A673 (cell line): Measurements from ENCODE around the gene MTAP. TPM values are rescaled to one million over a fixed set of nuclear protein-coding genes. Genes with fewer than 3 reads are reported as not detected.

Experiments
- BruUV-seq: library from RNA; stranded (reverse); fragments of 400-500 nt; replicated peaks from 2 replicates; lab custom pipeline; 2021; lab: Mats Ljungman, UMichigan
- CTCF ChIA-PET: fragments of 300-600 bp; sonication (Branson Sonifier 250); formaldehyde crosslinking; loops from one replicate; lab custom pipeline; 2022; ENCODE audit warnings: antibody characterized with exemption; lab: Charles Lee
- POLR2A ChIA-PET: fragments of 300-600 bp; sonication (Branson Sonifier 250); formaldehyde crosslinking; loops from one replicate; lab custom pipeline; 2022; ENCODE audit warnings: antibody characterized with exemption; ENCODE audit not compliant: low non-redundant PET; lab: Charles Lee
- DNase-seq: peaks from one replicate; pipeline ENCODE4 v3.0.0-alpha.2; 2015; ENCODE audit warnings: low spot score
- H3K27ac ChIP-seq: fragments of 200-600 bp; sonication (generic); 2 replicates; pipeline ENCODE4 v1.5.1; 2016; ENCODE audit warnings: mixed run types, low read depth, mild to moderate bottlenecking, mixed read lengths, antibody characterized with exemption, low read length; ENCODE audit not compliant: poor library complexity, severe bottlenecking
- H3K27me3 ChIP-seq: fragments of 200-600 bp; sonication (generic); replicated peaks from 2 replicates; pipeline ENCODE4 v1.6.1; 2017; ENCODE audit warnings: mixed run types, low read depth, mild to moderate bottlenecking, mixed read lengths, antibody characterized with exemption, low read length; ENCODE audit not compliant: insufficient read depth, poor library complexity
- H3K36me3 ChIP-seq: fragments of 200-600 bp; sonication (generic); 2 replicates; pipeline ENCODE4 v1.6.1; 2016; ENCODE audit warnings: mixed run types, mild to moderate bottlenecking, mixed read lengths, antibody characterized with exemption, low read length; ENCODE audit not compliant: insufficient read depth, poor library complexity, severe bottlenecking
- H3K4me1 ChIP-seq: fragments of 200-600 bp; sonication (generic); 2 replicates; pipeline ENCODE4 v1.6.1; 2017; ENCODE audit warnings: mixed run types, mild to moderate bottlenecking, mixed read lengths, antibody characterized with exemption, low read length; ENCODE audit not compliant: insufficient read depth, poor library complexity, severe bottlenecking
- H3K4me3 ChIP-seq: fragments of 200-600 bp; sonication (generic); 2 replicates; pipeline ENCODE4 v1.5.1; 2016; ENCODE audit warnings: low read depth, mixed run types, mild to moderate bottlenecking, mixed read lengths, low read length; ENCODE audit not compliant: poor library complexity, severe bottlenecking
- H3K9me3 ChIP-seq: fragments of 200-600 bp; sonication (generic); 2 replicates; pipeline ENCODE4 v1.6.1; 2016; ENCODE audit warnings: mixed run types, low read depth, mild to moderate bottlenecking, mixed read lengths, antibody characterized with exemption, low read length; ENCODE audit not compliant: poor library complexity, severe bottlenecking
- EZH2 ChIP-seq: fragments of 200-600 bp; sonication (generic); IDR thresholded peaks from 2 replicates; pipeline ENCODE4 v1.6.1; 2017; ENCODE audit warnings: borderline replicate concordance, low read depth, mild to moderate bottlenecking, mixed read lengths, antibody characterized with exemption, low read length; ENCODE audit not compliant: poor library complexity, severe bottlenecking
- intact Hi-C: fragments of 100-400 bp; cut with micrococcal nuclease; formaldehyde crosslinking; loops from one replicate; pipeline ENCODE4 v1.10.0; 2022; ENCODE audit not compliant: unreplicated experiment
- total RNA-seq: library from RNA; stranded (reverse); gene quantifications from 2 replicates; pipeline ENCODE4 v1.2.3, GENCODE V29; 2021
- TF ChIP-seq, protein P1 (sequence below): fragments of 300-800, 200-600 bp; sonication (generic); conservative IDR thresholded peaks from 2 replicates; pipeline ENCODE4 v1.5.1; 2017; ENCODE audit warnings: low read depth, mild to moderate bottlenecking, antibody characterized with exemption, low read length, moderate library complexity, mixed read lengths

Gene MTAP
- total RNA-seq, 1 experiment from 2014 or later = 39.2 TPM

DNA sequence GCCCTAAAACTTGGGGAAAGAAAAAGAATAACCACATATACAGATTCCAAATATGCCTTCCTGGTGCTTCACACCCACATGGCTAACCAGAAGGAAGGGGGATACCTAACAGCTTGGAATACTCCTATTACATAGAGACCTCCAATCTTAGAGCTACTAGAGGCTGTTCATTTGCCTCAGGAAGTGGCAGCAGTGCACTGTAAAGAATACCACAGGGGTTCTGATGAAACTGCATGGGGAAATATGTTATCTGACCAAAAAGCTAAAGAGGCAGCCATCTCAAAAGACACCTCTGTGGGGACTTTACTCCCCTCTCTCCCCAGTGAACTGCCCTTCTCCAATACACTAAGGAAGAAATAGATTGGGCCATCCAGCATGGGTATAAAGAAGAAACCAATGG, 125.3 kb downstream of the MTAP start:
- DNase-seq = no peak
- Histone ChIP-seq H3K4me3 (no peak overlapping the region), H3K4me1 (no peaks in the 10 kb centered on the region), H3K36me3 (no peaks in the 10 kb centered on the region), H3K27ac (no peak overlapping the region), H3K27me3 (no peaks in the 10 kb centered on the region), H3K9me3 (no peaks in the 10 kb centered on the region)
- no peak for TF ChIP-seq EZH2
- TF ChIP-seq, protein P1, sequence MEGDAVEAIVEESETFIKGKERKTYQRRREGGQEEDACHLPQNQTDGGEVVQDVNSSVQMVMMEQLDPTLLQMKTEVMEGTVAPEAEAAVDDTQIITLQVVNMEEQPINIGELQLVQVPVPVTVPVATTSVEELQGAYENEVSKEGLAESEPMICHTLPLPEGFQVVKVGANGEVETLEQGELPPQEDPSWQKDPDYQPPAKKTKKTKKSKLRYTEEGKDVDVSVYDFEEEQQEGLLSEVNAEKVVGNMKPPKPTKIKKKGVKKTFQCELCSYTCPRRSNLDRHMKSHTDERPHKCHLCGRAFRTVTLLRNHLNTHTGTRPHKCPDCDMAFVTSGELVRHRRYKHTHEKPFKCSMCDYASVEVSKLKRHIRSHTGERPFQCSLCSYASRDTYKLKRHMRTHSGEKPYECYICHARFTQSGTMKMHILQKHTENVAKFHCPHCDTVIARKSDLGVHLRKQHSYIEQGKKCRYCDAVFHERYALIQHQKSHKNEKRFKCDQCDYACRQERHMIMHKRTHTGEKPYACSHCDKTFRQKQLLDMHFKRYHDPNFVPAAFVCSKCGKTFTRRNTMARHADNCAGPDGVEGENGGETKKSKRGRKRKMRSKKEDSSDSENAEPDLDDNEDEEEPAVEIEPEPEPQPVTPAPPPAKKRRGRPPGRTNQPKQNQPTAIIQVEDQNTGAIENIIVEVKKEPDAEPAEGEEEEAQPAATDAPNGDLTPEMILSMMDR = no peak
- intact Hi-C loops = no loop called here
- ChIA-PET POLR2A (no interaction called here), CTCF (no interaction called here)
- no TSS peak for BruUV-seq

DNA sequence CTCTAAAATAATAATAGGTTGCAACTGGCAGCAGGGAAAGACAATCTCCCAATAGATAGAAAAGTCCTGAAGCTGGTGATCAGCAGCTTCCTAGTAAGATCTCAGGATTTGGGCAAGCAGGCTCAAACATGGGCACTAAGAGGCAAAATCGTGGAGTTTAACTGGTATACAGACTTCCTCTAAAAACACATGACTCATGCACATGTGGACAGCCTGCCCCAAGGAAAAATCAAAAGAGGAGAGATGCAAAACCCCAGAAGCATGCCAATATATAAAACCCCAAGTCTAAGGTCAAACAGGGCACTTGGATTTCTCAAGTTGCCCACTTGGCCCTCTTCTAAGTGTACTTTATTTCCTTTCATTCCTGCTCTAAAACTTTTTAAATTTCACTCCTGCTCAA, 129.0 kb downstream of the MTAP start:
- POLR2A ChIA-PET = no interaction called here
- intact Hi-C loops = no loop called here

DNA sequence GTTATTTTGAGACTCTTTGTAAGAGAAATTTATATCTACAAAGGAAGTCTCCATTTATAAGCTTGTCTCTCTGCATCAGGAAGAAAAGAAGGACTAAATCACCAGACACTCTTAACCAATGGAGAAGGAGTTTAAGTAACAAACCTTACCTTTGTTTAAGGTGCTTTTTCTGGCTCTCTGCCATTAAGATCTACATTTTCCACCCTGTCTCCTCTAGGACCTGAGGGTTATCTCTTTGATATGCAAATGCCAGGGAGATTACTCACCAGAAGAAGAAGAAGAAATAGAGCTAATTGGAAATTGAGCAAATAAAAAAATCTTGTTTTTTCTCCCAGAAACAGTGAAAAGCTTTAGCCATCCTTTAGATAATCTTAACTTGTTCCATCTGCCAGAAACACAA, 130.8 kb downstream of the MTAP start:
- intact Hi-C loops = no loop called here
- no TSS peak for BruUV-seq

More for the DNA sequence above, 129.0 kb downstream of the MTAP start:
- no TSS peak for BruUV-seq
- no peak for TF ChIP-seq EZH2
- TF ChIP-seq, protein P1 = no peak
- CTCF ChIA-PET = no interaction called here
- Histone ChIP-seq H3K4me1 (no peaks in the 10 kb centered on the region), H3K36me3 (no peaks in the 10 kb centered on the region), H3K27ac (no peak overlapping the region), H3K4me3 (no peak overlapping the region), H3K9me3 (no peaks in the 10 kb centered on the region), H3K27me3 (no peaks in the 10 kb centered on the region)
- no peak for DNase-seq

More for the DNA sequence above, 130.8 kb downstream of the MTAP start:
- TF ChIP-seq EZH2 = no peak
- TF ChIP-seq, protein P1 = no peak
- POLR2A ChIA-PET = no interaction called here
- no peaks in the 10 kb centered on the region for H3K36me3 ChIP-seq
- H3K9me3 ChIP-seq = no peaks in the 10 kb centered on the region
- no peaks in the 10 kb centered on the region for H3K27me3 ChIP-seq
- no peak for DNase-seq
- H3K4me1 ChIP-seq = no peaks in the 10 kb centered on the region
- H3K27ac ChIP-seq = no peak overlapping the region
- no peak overlapping the region for H3K4me3 ChIP-seq
- CTCF ChIA-PET = no interaction called here
